ENCODE results near the gene HOXC6. TPM values are rescaled to one million over a fixed set of nuclear protein-coding genes. Genes with fewer than 3 reads are reported as not detected.
"Not testable (repeated sequence)": the region's sequence is repeated elsewhere in the genome, so short reads cannot be mapped to it uniquely, and the experiment has no call there.

HOXC6 gene
- total RNA-seq, 1 experiment from 2014 or later, result 7.1 TPM

- intact Hi-C loops (cut with micrococcal nuclease), result no loop called here
- no peak for DNase-seq (ENCODE audit: unreplicated experiment)
- Mint-ChIP-seq H3K36me3 (ENCODE audit: insufficient read depth, unreplicated experiment) (no peaks in the 10 kb centered on the region), H3K9me3 (ENCODE audit: unreplicated experiment) (no peaks in the 10 kb centered on the region), H3K4me3 (ENCODE audit: unreplicated experiment) (no peak overlapping the region), H3K4me1 (ENCODE audit: insufficient read depth, unreplicated experiment) (no peaks in the 10 kb centered on the region), H3K27ac (ENCODE audit: low read depth, unreplicated experiment) (no peak overlapping the region), H3K27me3 (ENCODE audit: insufficient read depth, unreplicated experiment) (no peaks in the 10 kb centered on the region)
- ChIA-PET CTCF (no interaction called here), POLR2A (no interaction called here)
- BruUV-seq (replicated peaks), result no TSS peak
- no peak for TF ChIP-seq CTCF (IDR thresholded peaks at IDR 0.05; ENCODE audit: unreplicated experiment)
Observed at GRCh38 chr12:54074308-54074707, 46.1 kb downstream of the HOXC6 start.

- ChIA-PET CTCF (no interaction called here), POLR2A (interaction anchor here (0.7 to 0.9 kb wide), 2 partner anchors 10 to 1842 kb away, joined by 4 read pairs; no protein-coding TSS in a partner anchor)
- no peaks in the 10 kb centered on the region for H3K9me3 Mint-ChIP-seq (ENCODE audit: unreplicated experiment)
- no peak for DNase-seq (ENCODE audit: unreplicated experiment)
- H3K4me1 Mint-ChIP-seq (ENCODE audit: insufficient read depth, unreplicated experiment), result no peaks in the 10 kb centered on the region
- TF ChIP-seq CTCF (IDR thresholded peaks at IDR 0.05; ENCODE audit: unreplicated experiment), result no peak
- BruUV-seq (replicated peaks), result no TSS peak
- no peaks in the 10 kb centered on the region for H3K36me3 Mint-ChIP-seq (ENCODE audit: insufficient read depth, unreplicated experiment)
- H3K27me3 Mint-ChIP-seq (ENCODE audit: insufficient read depth, unreplicated experiment), result no peaks in the 10 kb centered on the region
- no peak overlapping the region for H3K27ac Mint-ChIP-seq (ENCODE audit: low read depth, unreplicated experiment)
- intact Hi-C loops (cut with micrococcal nuclease), result no loop called here
- no peak overlapping the region for H3K4me3 Mint-ChIP-seq (ENCODE audit: unreplicated experiment)
Observed at GRCh38 chr12:54075409-54075808, 47.2 kb downstream of the HOXC6 start.

GRCh38 chr12:54075974-54076373 is 47.7 kb downstream of the HOXC6 start:
- ChIA-PET CTCF (no interaction called here), POLR2A (no interaction called here)
- no peaks in the 10 kb centered on the region for H3K9me3 Mint-ChIP-seq (ENCODE audit: unreplicated experiment)
- no TSS peak for BruUV-seq (replicated peaks)
- intact Hi-C loops (cut with micrococcal nuclease), result no loop called here
- H3K27ac Mint-ChIP-seq (ENCODE audit: low read depth, unreplicated experiment), result no peak overlapping the region
- no peak overlapping the region for H3K4me3 Mint-ChIP-seq (ENCODE audit: unreplicated experiment)
- H3K36me3 Mint-ChIP-seq (ENCODE audit: insufficient read depth, unreplicated experiment), result no peaks in the 10 kb centered on the region
- no peak for DNase-seq (ENCODE audit: unreplicated experiment)
- no peak for TF ChIP-seq CTCF (IDR thresholded peaks at IDR 0.05; ENCODE audit: unreplicated experiment)
- no peaks in the 10 kb centered on the region for H3K27me3 Mint-ChIP-seq (ENCODE audit: insufficient read depth, unreplicated experiment)
- H3K4me1 Mint-ChIP-seq (ENCODE audit: insufficient read depth, unreplicated experiment), result no peaks in the 10 kb centered on the region

- H3K27ac Mint-ChIP-seq (ENCODE audit: low read depth, unreplicated experiment); POLR2A ChIA-PET; DNase-seq (ENCODE audit: unreplicated experiment); CTCF ChIA-PET; intact Hi-C loops (cut with micrococcal nuclease); H3K9me3 Mint-ChIP-seq (ENCODE audit: unreplicated experiment); H3K4me3 Mint-ChIP-seq (ENCODE audit: unreplicated experiment); H3K4me1 Mint-ChIP-seq (ENCODE audit: insufficient read depth, unreplicated experiment); BruUV-seq (replicated peaks); H3K36me3 Mint-ChIP-seq (ENCODE audit: insufficient read depth, unreplicated experiment): not testable (repeated sequence)
- peaks cover 11% of the 10 kb centered on the region for H3K27me3 Mint-ChIP-seq (ENCODE audit: insufficient read depth, unreplicated experiment)
Observed at GRCh38 chr12:54077843-54078242, 49.6 kb downstream of the HOXC6 start.

GRCh38 chr12:54079115-54079514 is 50.9 kb downstream of the HOXC6 start:
- H3K9me3 Mint-ChIP-seq (ENCODE audit: unreplicated experiment); H3K36me3 Mint-ChIP-seq (ENCODE audit: insufficient read depth, unreplicated experiment); DNase-seq (ENCODE audit: unreplicated experiment); H3K4me1 Mint-ChIP-seq (ENCODE audit: insufficient read depth, unreplicated experiment); intact Hi-C loops (cut with micrococcal nuclease); BruUV-seq (replicated peaks); H3K27ac Mint-ChIP-seq (ENCODE audit: low read depth, unreplicated experiment); CTCF ChIA-PET; H3K4me3 Mint-ChIP-seq (ENCODE audit: unreplicated experiment): not testable (repeated sequence)
- peaks cover 11% of the 10 kb centered on the region for H3K27me3 Mint-ChIP-seq (ENCODE audit: insufficient read depth, unreplicated experiment)
- POLR2A ChIA-PET, result interaction anchor here (0.6 kb wide), 1 partner anchor 24 kb away, joined by 6 read pairs; no protein-coding TSS in a partner anchor

Small RNA genes within 50 kb of the gene (microRNA-seq; reads per million reads assigned to microRNA genes)
- gene MIR196A2, result 14.4 reads per million, percentile 54 among the genes with 10 or more reads in this experiment
- gene MIR615, result 359 reads per million, percentile 81 among the genes with 10 or more reads in this experiment

Other genes starting within 250 kb of the HOXC6 start
- 5.3 and 6.0 TPM in 2 replicates for gene HOXC13, start 89.6 kb upstream of the HOXC6 start, total RNA-seq (2022)
- not detected in 2 replicates for gene HOXC12, start 73.5 kb upstream of the HOXC6 start, total RNA-seq (2022)
- gene HOXC11, start 55.3 kb upstream of the HOXC6 start, total RNA-seq (2022), result 1.2 and 1.6 TPM in 2 replicates
- gene HOTAIR, start 53.5 kb upstream of the HOXC6 start, total RNA-seq (2022), result 1.5 and 2.0 TPM in 2 replicates
- gene HOXC10, start 43.3 kb upstream of the HOXC6 start, total RNA-seq (2022), result not detected in 2 replicates
- 5.2 and 6.0 TPM in 2 replicates for gene HOXC9, start 28.3 kb upstream of the HOXC6 start, total RNA-seq (2022)
- 6.0 and 6.9 TPM in 2 replicates for gene HOXC8, start 19.5 kb upstream of the HOXC6 start, total RNA-seq (2022)
- 0.74 TPM in 1 of 2 replicates, not detected in the other for gene HOXC5, start 4.6 kb downstream of the HOXC6 start, total RNA-seq (2022)
- 1.7 and 1.8 TPM in 2 replicates for gene HOXC4, start 25.4 kb downstream of the HOXC6 start, total RNA-seq (2022)
- 42.6 and 52.8 TPM in 2 replicates for gene SMUG1, start 160.5 kb downstream of the HOXC6 start, total RNA-seq (2022)